Brain pericyte (primary cell): ENCODE measurements around the gene LHPP.
"Not testable (repeated sequence)": the region's sequence is repeated elsewhere in the genome, so short reads cannot be mapped to it uniquely, and the experiment has no call there.

Source experiments
- DNase-seq: peaks from one replicate; pipeline ENCODE4 v3.0.0-alpha.2; 2012; ENCODE audit warnings: low read depth, low spot score

LHPP gene

GRCh38 chr10:124573726-124574455, 112.3 kb downstream of the LHPP start:
- no peak for DNase-seq

DNA sequence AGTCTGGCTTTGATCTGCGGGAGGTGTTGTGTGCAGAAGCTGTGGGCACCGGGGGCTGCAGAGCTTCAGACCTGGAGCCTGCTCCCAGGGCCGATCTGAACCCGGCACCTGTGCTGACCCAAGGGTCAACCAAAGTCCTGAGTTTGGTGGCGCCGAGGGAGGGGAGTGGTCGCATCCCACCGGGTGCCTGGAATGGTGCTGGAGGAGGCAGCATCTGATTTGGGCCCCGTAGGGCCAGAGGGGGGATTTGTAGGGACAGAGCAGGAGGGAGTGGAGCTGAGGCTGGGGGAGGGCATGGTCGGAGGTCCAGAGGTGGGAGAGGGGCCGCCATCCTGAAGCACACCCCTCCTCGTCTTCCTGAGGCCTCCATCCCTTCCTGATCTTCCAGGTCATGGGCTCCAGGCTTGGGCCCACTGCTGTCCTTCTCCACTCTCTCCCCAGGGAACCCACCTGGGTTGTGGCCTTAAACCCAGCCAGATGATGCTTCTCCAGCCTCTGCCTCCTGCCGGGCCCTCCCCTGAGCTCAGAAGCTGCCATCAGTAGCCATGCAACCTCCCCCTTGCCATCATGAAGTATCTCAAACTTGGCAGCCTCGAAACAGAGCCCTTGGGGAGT, 112.9 kb downstream of the LHPP start:
- DNase-seq, result no peak

DNA sequence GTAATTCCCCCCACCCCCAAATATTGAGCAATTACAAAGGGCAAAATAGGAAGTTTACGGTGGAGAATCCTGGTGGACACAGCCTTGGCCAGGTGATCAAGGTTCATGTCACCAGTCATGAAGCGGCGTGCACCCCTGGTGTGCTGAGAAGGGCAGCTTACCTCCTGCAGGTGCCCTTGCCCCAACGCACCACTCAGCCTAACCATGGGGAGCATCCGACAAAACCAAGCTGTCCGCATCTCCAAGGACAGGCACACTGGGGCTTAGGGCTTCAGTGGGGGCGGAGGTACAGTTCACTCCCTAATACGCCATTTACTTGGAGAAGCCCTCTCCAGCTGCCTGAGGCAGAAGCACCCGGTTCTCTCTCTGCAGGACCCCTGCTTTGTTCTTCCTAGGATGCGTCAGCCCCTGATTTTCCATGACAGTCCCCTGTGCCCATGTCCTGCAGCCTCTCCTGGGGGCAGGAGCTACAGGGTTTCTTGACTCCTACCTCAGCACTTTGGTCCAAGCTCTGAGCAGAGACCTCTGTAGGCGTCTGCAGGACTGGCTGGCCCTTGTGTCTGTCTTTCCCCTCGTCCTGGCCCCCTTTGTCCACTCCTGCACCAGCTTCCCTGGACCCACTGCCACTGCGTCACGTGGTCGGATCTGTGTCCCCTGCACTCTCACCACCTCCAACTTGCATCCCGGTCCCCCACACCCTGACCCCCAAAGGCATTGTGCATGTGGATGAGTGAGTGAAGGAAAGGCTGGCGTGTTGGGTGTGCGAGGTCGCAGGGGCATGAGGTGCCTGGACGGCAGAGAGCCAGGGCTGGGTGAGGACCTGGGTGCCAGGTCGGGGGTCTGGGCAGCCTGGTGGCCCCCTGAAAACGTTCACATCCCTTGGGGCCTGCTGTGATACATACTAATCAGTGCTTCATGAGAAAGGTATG, 113.7 kb downstream of the LHPP start:
- no peak for DNase-seq

- DNase-seq, result no peak
These were observed 115.2 kb downstream of the LHPP start for GRCh38 chr10:124576526-124577420.

DNA sequence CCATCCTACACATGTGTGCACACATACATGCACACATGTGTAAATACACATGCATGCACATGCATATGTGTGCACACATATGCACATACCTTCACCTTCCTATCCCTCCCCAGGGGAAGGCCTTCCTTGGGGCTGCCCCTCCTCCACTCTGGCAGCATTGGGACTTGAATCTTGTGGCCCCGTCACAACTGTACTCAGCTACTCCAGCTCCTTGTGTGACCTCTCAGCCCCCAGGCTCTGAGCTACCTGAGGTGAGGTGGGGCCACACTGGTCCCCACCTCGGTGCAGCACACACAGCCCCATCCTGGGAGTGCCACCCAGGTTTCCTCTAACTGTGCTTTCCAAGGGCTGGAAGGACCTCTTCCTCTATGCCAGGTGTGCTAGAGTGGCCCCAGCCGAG, 116.0 kb downstream of the LHPP start:
- no peak for DNase-seq

DNA sequence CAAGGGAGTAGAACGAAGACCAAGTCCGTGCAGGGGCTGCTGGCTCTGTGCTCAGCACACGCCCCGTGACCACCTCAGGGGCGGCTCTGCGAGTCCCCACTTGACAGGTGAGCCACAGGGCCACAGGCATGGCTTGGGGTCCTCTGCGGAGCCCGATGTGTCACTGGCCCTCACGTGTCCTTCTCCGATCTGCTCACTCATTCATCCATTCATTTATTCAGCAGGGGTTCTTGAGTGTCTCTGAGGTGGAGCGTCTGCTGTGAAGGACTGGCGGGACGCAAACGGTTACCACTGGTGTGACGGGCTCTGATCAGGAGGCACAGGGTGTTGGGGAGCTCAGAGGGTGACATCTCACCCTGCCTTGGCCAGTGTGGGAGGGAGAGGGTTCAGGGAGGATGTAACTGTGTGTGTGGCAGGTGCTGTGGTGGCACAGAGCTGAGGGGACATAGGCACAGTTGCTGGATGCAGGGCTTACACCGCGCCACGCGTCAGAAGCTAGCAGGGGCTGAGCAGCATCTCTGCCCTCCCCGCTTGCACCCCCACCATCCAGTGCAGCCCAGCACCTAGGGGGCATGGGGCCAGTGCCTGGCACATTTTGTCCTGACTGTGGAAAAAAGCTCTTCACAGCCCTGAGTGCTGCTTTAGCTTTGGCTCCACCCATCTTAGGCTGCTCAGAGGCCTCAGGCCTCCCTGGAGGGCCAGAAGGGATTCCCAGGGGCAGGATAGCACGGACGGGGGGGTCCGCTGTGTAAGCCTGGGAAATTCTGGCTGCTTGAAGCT, 116.8 kb downstream of the LHPP start:
- no peak for DNase-seq

GRCh38 chr10:124579011-124579399, 117.4 kb downstream of the LHPP start:
- no peak for DNase-seq

- no peak for DNase-seq
These were observed 124.5 kb downstream of the LHPP start for GRCh38 chr10:124586142-124586541.

DNA sequence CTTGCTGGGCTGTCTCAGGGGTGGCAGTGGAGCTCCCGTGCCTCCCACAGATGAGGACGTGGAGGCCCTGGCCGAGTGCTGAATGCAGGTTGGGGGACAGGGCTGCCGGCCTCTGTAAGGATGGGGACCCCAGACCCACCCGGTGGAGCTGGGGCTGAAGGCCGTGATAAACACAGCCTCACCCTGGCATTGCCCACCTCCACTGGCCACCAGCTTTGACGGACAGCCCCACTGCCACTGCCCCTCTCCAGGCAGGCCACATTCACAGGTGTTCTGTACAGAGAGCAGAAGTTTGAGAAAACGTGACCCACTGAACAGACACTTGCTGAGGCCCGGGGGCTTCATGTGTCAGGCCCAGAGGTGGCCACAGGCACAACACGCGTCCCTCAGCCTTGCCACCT, 126.2 kb downstream of the LHPP start:
- DNase-seq, result no peak

- not testable (repeated sequence) for DNase-seq
These were observed 126.7 kb downstream of the LHPP start for GRCh38 chr10:124588341-124588735.

DNA sequence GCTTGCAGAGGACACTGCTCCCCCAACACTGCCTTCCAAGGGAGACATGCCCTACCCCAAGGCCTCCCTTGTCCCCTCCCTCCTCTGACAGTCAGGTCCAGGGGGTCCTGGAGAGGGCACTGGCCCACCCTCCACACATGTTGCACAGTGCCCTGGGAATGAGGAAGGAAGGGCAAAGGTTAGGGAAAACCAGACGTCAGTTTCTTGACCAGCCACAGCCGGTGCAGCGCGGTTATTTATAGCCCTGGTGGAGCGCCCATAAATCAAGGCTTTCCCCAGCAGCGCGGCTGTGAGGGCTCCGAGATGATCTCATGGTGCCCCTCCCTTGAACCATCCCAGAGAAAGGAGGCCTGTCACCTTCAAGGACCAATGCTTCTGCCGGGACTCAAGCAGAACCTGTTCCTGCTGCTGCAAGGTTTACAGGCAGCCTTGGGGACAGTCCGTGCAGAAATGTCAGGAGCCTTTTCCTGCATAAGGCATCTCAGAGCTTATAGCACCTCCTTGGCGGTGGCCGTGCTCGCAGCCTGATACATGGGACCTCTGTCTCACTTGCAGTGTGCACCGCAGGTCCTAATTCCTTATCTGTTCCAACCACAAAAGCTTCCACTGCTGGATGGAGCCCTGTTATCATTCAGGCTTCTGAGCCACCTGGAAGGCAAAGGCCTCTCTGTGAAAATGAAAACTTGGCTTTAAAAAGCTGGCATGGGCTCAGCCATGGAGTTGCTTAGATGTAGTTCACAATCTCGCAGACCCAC, 127.3 kb downstream of the LHPP start:
- no peak for DNase-seq

- DNase-seq, result no peak
These were observed 127.9 kb downstream of the LHPP start for GRCh38 chr10:124589491-124590041.

DNA sequence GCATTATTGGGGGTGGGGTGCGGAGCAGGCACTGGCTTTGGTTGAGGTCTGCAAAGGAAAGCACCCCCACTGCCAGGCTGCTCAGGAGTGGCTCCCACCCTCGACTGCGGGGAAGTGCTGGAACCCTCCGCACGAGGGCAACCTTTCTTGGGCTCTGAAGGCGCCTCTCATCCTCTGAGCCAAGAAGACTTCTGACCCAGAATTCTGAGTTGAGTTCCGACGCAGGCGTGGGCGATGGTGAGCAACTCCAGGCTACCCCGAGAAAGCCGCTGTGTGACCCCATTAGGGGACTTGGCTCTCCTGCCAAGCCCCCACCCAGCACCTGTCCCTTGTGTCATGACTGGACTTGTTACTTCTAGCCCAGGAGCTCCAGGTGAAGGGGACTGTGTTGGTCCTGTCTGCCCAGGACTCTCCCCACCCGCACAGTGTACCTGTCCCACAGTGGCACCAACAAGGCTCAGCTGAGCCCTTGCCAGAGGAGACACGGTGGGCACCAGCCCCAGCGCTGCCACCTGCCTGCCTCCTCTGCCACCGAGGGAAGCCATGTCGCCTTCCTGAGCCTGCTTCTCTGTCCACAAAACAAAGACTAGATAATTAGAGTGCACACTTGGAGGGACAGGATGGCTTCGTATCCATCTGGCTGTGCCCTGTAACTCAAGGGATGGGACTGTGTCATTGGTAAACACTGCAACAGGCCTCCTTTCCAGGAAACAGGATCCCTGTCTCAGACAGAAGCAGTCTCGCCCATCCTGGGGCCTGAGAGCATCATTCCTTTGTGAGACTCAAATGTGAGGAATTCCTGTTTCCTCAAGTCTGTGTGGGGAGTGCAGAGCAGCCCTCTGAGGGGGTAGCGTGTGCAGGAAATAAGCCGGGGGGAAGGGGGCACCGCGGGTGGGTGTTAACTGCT, 128.8 kb downstream of the LHPP start:
- DNase-seq, result no peak

- no peak for DNase-seq
These were observed 129.5 kb downstream of the LHPP start for GRCh38 chr10:124591123-124591495.

GRCh38 chr10:124592101-124592500, 130.5 kb downstream of the LHPP start:
- DNase-seq, result no peak

GRCh38 chr10:124592736-124593430, 131.3 kb downstream of the LHPP start:
- DNase-seq, result no peak

- DNase-seq, result no peak
These were observed 131.9 kb downstream of the LHPP start for GRCh38 chr10:124593431-124593985.

DNA sequence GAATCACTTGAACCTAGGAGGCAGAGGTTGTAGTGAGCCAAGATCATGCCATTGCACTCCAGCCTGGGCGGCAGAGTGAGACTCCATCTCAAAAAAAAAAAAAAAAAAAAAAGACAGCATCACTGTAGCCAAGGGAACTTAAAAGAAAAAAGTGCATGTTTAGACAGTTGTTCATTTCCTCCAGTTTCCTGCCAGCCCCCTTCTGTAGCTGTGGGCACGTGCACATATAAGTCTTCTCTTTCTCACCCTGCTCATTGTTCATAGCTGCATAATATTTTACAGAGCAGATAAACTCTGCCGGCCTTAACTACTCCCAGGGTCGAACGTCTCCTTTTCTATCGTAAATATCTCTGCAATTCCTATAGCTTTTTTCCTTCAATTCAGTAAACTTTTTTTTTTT, 132.6 kb downstream of the LHPP start:
- no peak for DNase-seq
